Retinal pigment epithelial cell (primary cell): Measurements from ENCODE around the gene IFNB1.

Source experiments
- DNase-seq: peaks from one replicate; pipeline ENCODE4 v3.0.0-alpha.2; 2010; ENCODE audit warnings: low read depth
- H3K4me3 ChIP-seq: 2 replicates; pipeline ENCODE4 v1.5.1; 2011; ENCODE audit warnings: mild to moderate bottlenecking, low read length, control low read depth, moderate library complexity
- CTCF ChIP-seq: conservative IDR thresholded peaks from 2 replicates; pipeline ENCODE4 v1.5.1; 2011; ENCODE audit warnings: low read depth, low read length, control low read depth, inconsistent platforms

IFNB1 gene

DNA sequence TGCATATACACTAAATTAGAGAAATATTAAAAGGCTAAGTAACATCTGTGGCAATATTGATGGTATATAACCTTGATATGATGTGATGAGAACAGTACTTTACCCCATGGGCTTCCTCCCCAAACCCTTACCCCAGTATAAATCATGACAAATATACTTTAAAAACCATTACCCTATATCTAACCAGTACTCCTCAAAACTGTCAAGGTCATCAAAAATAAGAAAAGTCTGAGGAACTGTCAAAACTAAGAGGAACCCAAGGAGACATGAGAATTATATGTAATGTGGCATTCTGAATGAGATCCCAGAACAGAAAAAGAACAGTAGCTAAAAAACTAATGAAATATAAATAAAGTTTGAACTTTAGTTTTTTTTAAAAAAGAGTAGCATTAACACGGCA is 7.3 kb upstream of the IFNB1 start:
- TF ChIP-seq CTCF = no peak
- DNase-seq = no peak

DNA sequence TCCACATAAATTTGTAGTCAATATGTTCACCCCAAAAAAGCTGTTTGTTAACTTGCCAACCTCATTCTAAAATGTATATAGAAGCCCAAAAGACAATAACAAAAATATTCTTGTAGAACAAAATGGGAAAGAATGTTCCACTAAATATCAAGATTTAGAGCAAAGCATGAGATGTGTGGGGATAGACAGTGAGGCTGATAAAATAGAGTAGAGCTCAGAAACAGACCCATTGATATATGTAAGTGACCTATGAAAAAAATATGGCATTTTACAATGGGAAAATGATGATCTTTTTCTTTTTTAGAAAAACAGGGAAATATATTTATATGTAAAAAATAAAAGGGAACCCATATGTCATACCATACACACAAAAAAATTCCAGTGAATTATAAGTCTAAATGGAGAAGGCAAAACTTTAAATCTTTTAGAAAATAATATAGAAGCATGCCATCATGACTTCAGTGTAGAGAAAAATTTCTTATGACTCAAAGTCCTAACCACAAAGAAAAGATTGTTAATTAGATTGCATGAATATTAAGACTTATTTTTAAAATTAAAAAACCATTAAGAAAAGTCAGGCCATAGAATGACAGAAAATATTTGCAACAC is 6.6 kb upstream of the IFNB1 start:
- no peak for DNase-seq
- no peak overlapping the region for H3K4me3 ChIP-seq
- no peak for TF ChIP-seq CTCF

More for the DNA sequence above, 7.3 kb upstream of the IFNB1 start:
- no peak overlapping the region for H3K4me3 ChIP-seq

DNA sequence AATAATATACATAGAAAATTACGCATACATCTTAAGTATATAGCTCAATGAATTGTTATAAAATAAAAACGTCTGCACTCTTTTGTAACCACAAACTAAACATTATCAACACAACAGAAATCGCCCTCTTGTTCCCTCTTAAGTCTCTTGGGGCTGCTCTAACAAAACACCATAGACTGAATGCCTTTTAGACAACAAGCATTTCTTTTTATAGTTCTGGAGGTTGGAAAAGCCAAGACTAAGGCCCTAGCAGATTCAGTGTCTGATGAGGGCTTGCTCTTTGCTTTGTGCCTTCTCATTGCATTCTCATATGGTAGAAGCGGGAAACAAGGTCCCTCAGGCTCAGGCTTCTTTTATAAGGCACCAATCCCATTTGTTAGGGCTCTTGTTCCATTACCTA is 4.9 kb upstream of the IFNB1 start:
- DNase-seq = no peak
- no peak overlapping the region for H3K4me3 ChIP-seq
- TF ChIP-seq CTCF = no peak

DNA sequence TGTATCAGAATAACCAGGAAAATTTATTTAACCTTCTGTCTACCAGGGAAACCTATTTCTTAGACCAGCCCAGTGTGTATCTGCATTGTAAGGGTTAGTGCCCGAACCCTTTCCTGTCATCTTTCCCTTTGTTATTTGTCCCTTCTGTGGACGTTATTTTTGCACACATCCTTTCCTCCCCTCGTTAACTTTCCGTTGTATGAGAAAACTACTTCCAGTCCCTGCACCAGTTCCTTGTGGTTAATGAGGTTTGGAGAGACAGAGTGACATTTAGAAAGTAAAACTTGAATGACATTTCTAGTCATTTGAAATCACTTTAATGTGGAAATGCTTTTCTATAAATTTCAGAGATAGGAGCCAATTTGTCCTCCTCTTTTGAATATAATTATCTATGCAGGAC is 4.3 kb upstream of the IFNB1 start:
- no peak for TF ChIP-seq CTCF
- DNase-seq = no peak
- no peak overlapping the region for H3K4me3 ChIP-seq

GRCh38 chr9:21081451-21081850 is 3.7 kb upstream of the IFNB1 start:
- no peak overlapping the region for H3K4me3 ChIP-seq
- no peak for TF ChIP-seq CTCF

GRCh38 chr9:21080793-21081192 is 3.1 kb upstream of the IFNB1 start:
- no peak overlapping the region for H3K4me3 ChIP-seq
- no peak for TF ChIP-seq CTCF
- DNase-seq = no peak

More at GRCh38 chr9:21081451-21081850, 3.7 kb upstream of the IFNB1 start:
- no peak for DNase-seq

- no peak for TF ChIP-seq CTCF
- no peak overlapping the region for H3K4me3 ChIP-seq
- no peak for DNase-seq
These were observed 960 bp upstream of the IFNB1 start for GRCh38 chr9:21078702-21079101.
